ENCODE measurements around the gene IHH. TPM values are rescaled to one million over a fixed set of nuclear protein-coding genes. Genes with fewer than 3 reads are reported as not detected.

The IHH gene
- total and polyA plus RNA-seq, 2 of the 8 experiments (the other 6 are each of a cell fraction or from before 2014, with no cell fraction given), result 0.03 TPM; not detected in 1

GRCh38 chr2:219065484-219065883 lies 4.8 kb upstream of the IHH start (continued):
- no peak for TF ChIP-seq CBX8 (IDR thresholded peaks at IDR 0.05; ENCODE audit: borderline replicate concordance, low read depth, low read length)
- TF ChIP-seq POLR2A (IDR thresholded peaks at IDR 0.05; ENCODE audit: control extremely low read depth in 1 of 2, low read depth in 2 of 2, low read length in 2 of 2), result no peak
- TF ChIP-seq RXRA (IDR thresholded peaks at IDR 0.05; ENCODE audit: insufficient read depth, low read depth, low read length), result no peak
- TF ChIP-seq EGR1 (IDR thresholded peaks at IDR 0.05; ENCODE audit: borderline replicate concordance, low read depth, low read length), result no peak
- TF ChIP-seq YY1 (IDR thresholded peaks at IDR 0.05; ENCODE audit: low read depth, low read length), result no peak
- TF ChIP-seq SIN3A (conservative IDR thresholded peaks at IDR 0.05 in 1 of 2, IDR thresholded peaks at IDR 0.05 in 1 of 2; ENCODE audit: low read depth in 1 of 2, low read length in 2 of 2), result no peak

Measured in H1 (cell line).